VCaP (cell line): ENCODE measurements around the gene DHDH.
"Not testable (repeated sequence)": the region's sequence is repeated elsewhere in the genome, so short reads cannot be mapped to it uniquely, and the experiment has no call there.

Experiments
- H3K27ac ChIP-seq: fragments of 450-650 bp; 2 replicates; pipeline ENCODE4 v1.5.1; 2017
- TF ChIP-seq, protein P1 (sequence below): fragments of 450-650 bp; conservative IDR thresholded peaks from 2 replicates; pipeline ENCODE4 v1.5.1; 2017; ENCODE audit warnings: mild to moderate bottlenecking, moderate library complexity

The DHDH gene

GRCh38 chr19:48933382-48933932, at the start of gene DHDH:
DHDH (plus strand) TSS chr19:48933699; CDS start chr19:48933722, 23 bp downstream.
- peak within 1 kb of the TSS; percentile 59 for H3K27ac ChIP-seq
- TF ChIP-seq, protein P1, sequence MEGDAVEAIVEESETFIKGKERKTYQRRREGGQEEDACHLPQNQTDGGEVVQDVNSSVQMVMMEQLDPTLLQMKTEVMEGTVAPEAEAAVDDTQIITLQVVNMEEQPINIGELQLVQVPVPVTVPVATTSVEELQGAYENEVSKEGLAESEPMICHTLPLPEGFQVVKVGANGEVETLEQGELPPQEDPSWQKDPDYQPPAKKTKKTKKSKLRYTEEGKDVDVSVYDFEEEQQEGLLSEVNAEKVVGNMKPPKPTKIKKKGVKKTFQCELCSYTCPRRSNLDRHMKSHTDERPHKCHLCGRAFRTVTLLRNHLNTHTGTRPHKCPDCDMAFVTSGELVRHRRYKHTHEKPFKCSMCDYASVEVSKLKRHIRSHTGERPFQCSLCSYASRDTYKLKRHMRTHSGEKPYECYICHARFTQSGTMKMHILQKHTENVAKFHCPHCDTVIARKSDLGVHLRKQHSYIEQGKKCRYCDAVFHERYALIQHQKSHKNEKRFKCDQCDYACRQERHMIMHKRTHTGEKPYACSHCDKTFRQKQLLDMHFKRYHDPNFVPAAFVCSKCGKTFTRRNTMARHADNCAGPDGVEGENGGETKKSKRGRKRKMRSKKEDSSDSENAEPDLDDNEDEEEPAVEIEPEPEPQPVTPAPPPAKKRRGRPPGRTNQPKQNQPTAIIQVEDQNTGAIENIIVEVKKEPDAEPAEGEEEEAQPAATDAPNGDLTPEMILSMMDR = 0 out of 2 replicates have a peak, but pooled peaks have one; percentile 10

DNA sequence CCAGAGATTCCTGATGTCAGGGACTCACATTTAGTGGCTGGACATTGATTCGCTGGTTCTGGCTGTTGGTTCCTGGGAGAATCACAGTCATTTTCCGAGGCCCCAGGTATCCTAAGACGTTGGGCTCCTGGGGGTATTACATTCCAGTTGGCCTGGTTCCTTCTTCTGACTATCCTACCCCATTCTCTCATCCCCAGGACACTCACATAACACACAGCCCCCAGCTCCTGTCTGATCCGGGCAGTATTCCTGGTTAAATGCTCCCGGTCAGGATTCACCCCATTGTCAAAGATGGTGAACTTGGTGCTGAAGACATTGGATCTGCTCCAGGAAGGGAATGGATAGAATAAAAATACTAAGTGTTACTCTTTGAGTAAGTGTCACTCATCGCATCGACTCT, 49.8 kb upstream of the DHDH start:
- TF ChIP-seq, protein P1 = no peak

GRCh38 chr19:48887861-48888612, 45.5 kb upstream of the DHDH start:
- TF ChIP-seq, protein P1 = no peak

More for the DNA sequence above, 49.8 kb upstream of the DHDH start:
- no peak overlapping the region for H3K27ac ChIP-seq

DNA sequence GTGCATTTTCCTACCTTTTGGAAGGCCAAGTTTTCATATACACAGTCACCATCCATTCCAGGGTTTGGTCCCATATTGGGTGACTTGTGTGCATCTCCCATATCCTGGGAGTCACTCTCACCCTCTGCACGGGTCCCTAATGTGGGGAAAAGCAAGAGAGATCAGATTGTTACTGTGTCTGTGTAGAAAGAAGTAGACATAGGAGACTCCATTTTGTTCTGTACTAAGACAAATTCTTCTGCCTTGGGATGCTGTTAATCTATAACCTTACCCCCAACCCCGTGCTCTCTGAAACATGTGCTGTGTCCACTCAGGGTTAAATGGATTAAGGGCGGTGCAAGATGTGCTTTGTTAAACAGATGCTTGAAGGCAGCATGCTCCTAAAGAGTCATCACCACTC, 44.0 kb upstream of the DHDH start:
- not testable (repeated sequence) for H3K27ac ChIP-seq

More at GRCh38 chr19:48887861-48888612, 45.5 kb upstream of the DHDH start:
- no peak overlapping the region for H3K27ac ChIP-seq

DNA sequence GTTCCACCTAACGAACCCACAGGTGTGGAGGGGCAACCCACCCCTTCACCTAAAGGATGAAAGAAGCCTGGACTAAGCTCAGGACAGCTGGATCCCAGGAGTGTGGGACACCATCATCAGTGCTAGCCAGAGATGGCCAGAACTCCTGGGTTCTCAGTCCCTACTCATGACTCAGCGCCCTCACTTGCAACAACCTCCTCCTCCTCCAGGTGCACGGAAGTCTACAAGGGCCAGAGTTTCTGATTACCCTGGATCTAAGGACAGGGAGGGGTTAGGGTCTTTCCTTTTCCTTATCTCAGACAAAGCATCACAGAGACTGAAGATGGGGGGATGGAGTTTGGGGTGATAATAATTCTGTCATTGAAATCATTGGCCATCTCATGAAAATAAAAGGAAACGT, 42.9 kb upstream of the DHDH start:
- no peak overlapping the region for H3K27ac ChIP-seq
- TF ChIP-seq, protein P1 = no peak

- TF ChIP-seq, protein P1 = no peak
- H3K27ac ChIP-seq = no peak overlapping the region
Measured at GRCh38 chr19:48895226-48895625, 38.3 kb upstream of the DHDH start.

DNA sequence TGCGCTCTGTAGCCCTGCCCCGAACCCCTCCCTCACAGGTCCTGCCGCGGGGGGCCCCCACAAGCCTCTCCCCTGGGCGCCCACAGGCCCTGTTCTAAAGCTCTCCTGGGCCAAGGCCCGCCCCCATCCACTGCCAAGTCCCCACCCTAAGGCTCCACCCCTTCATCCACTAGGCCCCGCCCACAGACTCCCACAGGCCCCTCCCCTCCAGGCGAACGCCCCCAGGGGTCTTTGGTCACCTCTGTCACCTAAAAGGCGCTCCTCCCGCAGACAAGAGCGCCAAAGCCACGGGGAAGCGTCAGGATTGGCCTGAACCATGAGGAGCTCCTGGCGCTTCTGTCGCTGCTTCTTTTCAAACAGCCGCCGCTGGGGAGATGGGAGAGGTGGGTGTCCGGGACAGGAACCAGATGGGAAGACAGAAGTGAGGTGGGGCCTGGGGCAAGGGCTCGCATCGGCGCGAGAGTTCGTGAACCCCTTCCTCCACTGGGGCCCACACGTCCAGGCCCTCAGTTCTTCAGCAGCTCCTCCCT, 37.2 kb upstream of the DHDH start:
- TF ChIP-seq, protein P1 = no peak
- H3K27ac ChIP-seq = no peak overlapping the region

DNA sequence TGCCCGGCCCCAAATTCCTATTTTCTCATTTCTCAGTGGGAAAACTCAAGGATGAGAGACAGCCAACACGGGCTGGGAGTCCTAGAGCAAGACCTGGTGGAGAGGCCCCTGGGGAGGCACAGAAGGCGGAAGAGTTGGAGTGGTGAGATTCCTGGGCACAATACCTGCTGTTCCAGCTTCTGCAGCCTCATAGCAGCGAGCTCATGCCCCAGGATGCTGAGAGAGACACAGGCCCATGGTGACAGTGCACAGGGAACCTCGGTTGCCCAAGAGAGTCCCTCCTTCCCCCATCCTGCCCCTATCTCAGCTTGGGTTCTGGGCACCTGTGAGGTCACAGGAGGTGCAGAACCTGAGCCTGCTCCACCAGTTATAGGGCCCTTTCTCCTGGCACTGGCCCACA, 36.3 kb upstream of the DHDH start:
- TF ChIP-seq, protein P1 = no peak
- H3K27ac ChIP-seq = no peak overlapping the region

- peak overlapping the region; percentile 83 for H3K27ac ChIP-seq
Measured at GRCh38 chr19:48899386-48899749, 34.1 kb upstream of the DHDH start.
